HG03097 (cell line): ENCODE measurements around the gene PRR18.
A peak's percentile ranks its signal among the peaks of the same experiment; 100 is the strongest.
"Not testable (repeated sequence)": the region's sequence is repeated elsewhere in the genome, so short reads cannot be mapped to it uniquely, and the experiment has no call there.

ENCODE experiments used
- ATAC-seq: cut with Tn5 transposase; IDR thresholded peaks from one replicate; pipeline ENCODE4 v1.9.1; 2021; ENCODE audit not compliant: unreplicated experiment, low FRiP score

Gene PRR18

GRCh38 chr6:166308033-166308768 is at the start of gene PRR18:
TSS of gene PRR18 (minus strand) at chr6:166308392. CDS start at chr6:166308142, 250 bp downstream.
- ATAC-seq: peak; percentile 48

- no peak for ATAC-seq
These were observed 47.4 kb upstream of the PRR18 start for GRCh38 chr6:166355552-166355951.

GRCh38 chr6:166354965-166355364 is 46.8 kb upstream of the PRR18 start:
- ATAC-seq: no peak

- ATAC-seq: no peak
These were observed 46.0 kb upstream of the PRR18 start for GRCh38 chr6:166354143-166354542.

- ATAC-seq: no peak
These were observed 45.3 kb upstream of the PRR18 start for GRCh38 chr6:166353507-166353906.

GRCh38 chr6:166352923-166353322 is 44.7 kb upstream of the PRR18 start:
- ATAC-seq: no peak

GRCh38 chr6:166351715-166352285 is 43.6 kb upstream of the PRR18 start:
- ATAC-seq: peak; percentile 95

- no peak for ATAC-seq
These were observed 40.2 kb upstream of the PRR18 start for GRCh38 chr6:166348305-166348949.

- ATAC-seq: no peak
These were observed 38.8 kb upstream of the PRR18 start for GRCh38 chr6:166346965-166347364.

GRCh38 chr6:166346449-166346848 is 38.3 kb upstream of the PRR18 start:
- ATAC-seq: no peak

- ATAC-seq: not testable (repeated sequence)
These were observed 37.5 kb upstream of the PRR18 start for GRCh38 chr6:166345672-166346071.

- ATAC-seq: not testable (repeated sequence)
These were observed 36.7 kb upstream of the PRR18 start for GRCh38 chr6:166344921-166345320.

GRCh38 chr6:166344240-166344639 is 36.0 kb upstream of the PRR18 start:
- ATAC-seq: no peak

GRCh38 chr6:166343150-166343487 is 34.9 kb upstream of the PRR18 start:
- peak; percentile 14 for ATAC-seq

- ATAC-seq: peak; percentile 94
These were observed 34.4 kb upstream of the PRR18 start, which contains the start of gene SFT2D1 for GRCh38 chr6:166342349-166343149. TSS of gene SFT2D1 (minus strand) at chr6:166342545. CDS start at chr6:166342481, 64 bp downstream.

GRCh38 chr6:166341977-166342348 is 33.8 kb upstream of the PRR18 start:
- ATAC-seq: no peak

- ATAC-seq: no peak
These were observed 33.3 kb upstream of the PRR18 start for GRCh38 chr6:166341464-166341863.

GRCh38 chr6:166338854-166339253 is 30.7 kb upstream of the PRR18 start:
- no peak for ATAC-seq

GRCh38 chr6:166336847-166337246 is 28.7 kb upstream of the PRR18 start:
- ATAC-seq: no peak

- ATAC-seq: no peak
These were observed 27.4 kb upstream of the PRR18 start for GRCh38 chr6:166335378-166336302.
